Measurements from ENCODE around the gene FBXL12. TPM values are rescaled to one million over a fixed set of nuclear protein-coding genes. Genes with fewer than 3 reads are reported as not detected.

FBXL12 gene, protein sequence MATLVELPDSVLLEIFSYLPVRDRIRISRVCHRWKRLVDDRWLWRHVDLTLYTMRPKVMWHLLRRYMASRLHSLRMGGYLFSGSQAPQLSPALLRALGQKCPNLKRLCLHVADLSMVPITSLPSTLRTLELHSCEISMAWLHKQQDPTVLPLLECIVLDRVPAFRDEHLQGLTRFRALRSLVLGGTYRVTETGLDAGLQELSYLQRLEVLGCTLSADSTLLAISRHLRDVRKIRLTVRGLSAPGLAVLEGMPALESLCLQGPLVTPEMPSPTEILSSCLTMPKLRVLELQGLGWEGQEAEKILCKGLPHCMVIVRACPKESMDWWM
- 11.4 to 14.7 TPM (median 13.2 TPM) in 5 replicates for total RNA-seq (2022; extraction: Qiagen RNA extraction; ENCODE audit: low read depth)

DNA sequence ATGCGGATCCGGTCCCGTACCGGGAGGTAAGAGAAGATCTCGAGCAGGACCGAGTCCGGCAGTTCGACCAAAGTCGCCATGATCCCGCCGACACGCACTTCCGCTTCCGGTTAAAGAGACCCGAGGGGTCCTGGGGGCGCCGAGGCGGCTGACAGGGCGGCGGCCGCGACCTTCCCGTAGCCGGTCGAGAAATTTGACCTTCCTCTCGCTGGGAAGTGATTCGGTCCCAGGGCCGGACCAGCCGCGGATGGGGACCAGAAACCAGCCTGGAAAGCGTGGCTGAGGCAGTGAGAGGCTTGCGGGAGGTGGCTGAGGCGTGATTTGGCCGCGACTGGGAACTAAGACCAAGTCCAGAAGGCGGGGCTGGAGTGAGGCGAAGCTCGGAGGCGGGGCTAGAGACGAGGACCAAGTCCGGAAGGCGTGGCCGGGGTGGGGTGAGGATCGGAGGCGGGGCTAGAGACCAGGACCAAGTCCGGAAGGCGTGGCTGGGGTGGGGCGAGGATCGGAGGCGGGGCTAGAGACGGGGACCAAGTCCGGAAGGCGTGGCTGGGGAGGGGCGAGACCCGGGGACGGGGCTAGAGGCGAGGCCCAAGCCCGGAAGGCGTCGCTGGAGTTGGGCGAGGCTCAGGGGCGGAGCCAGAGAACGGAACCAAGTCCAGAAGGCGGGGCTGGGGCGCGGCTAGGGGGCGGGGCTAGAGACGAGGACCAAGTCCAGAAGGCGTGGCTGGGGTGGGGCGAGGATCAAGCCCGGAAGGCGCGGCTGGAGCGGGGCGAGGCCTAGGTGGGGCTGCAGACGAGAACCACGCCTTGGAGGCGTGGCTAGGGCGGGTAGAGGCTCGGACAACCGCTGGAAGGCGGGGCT, at the start of gene FBXL12:
FBXL12 (minus strand) TSS at position 346 of the 862 bp plus-strand sequence; CDS start at position 80, 266 bp downstream.

DNA sequence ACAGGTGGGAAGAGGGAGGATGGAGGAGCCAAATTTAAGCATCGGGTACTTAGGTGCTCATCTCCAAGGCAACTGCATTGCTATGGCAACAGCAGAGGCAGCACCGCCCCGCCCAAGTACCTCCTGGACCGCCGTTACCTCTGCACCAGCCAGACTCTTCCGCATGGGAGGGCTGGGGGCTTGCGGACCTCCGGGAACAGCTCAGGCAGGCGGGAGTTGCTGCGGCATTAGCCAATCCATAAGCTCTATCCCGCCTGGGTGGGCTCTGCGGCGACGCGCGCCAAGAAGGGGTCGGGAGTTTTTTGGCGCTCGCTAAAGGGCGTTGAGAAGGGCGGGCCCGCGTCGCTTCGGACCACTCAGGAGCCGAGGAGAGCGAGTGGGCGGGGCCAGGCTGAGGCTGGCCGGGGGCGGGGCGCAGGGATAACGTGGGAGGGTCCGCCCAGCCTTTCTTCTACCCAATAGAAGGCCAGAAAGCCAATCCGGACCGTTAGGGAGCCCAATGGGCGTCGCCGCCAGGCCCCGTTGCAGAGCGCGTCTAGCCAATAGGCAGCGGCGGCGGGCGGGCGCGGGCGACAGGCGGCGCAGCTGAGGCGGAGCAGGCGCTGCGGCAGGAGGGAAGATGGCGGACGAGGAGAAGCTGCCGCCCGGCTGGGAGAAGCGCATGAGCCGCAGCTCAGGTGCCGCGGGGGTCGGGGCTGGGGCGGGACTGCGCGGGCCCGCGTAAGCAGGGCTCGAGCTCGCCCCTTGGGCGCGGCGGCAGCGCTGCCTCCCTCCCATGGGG, 16.0 kb upstream of the FBXL12 start, which contains the start of gene PIN1:
PIN1 (plus strand) TSS at position 593 of the 781 bp plus-strand sequence; CDS start at position 620, 27 bp downstream.

DNA sequence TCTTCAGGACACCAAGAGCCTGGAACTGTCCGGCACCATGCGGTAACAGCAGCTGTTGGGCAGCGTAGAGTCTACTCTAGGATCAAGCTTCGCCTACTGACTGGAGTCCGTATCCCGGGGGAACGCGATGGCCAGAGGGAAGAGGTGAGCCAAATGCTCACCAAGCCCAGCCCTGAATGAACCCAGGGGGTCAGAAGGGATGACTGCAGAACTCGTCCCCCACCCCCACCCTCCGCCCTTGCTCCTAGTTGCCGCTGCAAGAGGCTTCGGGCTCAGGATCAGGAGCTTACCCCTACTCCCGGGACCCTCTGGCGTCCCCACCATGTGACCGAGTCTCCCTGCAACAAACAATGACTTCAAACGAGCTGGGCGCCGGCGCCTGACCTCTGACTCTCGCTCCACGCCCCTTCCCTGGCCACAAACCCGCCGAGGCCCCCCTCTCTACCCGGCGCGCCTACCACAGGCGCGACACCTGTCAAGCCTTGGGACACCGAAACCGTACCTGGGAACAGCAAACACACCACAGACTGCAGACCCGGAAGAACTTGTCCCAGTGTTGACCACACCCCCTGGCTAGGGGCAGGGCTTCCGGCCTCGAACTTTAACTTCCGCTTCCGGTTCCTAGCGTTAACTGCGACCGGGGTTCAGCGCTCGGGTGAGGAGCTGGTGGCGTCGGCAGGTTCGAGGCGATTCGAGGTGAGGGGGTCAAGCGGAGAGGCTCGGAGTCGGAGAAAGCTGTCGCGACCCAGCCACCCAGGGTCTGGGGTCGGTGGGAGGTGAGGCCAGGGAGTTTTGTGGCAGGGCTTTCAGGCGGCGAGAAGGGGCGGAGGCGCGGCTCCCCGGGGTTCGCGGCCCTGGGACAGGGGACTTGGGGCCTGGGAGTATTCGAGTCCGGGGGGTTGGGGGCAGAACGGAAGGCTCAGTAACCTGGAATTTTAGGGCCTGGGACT, 8.7 kb upstream of the FBXL12 start, which contains the start of gene UBL5:
UBL5 (plus strand) TSS at position 630 of the 950 bp plus-strand sequence. CDS start 420 bp downstream, outside the sequence.

DNA sequence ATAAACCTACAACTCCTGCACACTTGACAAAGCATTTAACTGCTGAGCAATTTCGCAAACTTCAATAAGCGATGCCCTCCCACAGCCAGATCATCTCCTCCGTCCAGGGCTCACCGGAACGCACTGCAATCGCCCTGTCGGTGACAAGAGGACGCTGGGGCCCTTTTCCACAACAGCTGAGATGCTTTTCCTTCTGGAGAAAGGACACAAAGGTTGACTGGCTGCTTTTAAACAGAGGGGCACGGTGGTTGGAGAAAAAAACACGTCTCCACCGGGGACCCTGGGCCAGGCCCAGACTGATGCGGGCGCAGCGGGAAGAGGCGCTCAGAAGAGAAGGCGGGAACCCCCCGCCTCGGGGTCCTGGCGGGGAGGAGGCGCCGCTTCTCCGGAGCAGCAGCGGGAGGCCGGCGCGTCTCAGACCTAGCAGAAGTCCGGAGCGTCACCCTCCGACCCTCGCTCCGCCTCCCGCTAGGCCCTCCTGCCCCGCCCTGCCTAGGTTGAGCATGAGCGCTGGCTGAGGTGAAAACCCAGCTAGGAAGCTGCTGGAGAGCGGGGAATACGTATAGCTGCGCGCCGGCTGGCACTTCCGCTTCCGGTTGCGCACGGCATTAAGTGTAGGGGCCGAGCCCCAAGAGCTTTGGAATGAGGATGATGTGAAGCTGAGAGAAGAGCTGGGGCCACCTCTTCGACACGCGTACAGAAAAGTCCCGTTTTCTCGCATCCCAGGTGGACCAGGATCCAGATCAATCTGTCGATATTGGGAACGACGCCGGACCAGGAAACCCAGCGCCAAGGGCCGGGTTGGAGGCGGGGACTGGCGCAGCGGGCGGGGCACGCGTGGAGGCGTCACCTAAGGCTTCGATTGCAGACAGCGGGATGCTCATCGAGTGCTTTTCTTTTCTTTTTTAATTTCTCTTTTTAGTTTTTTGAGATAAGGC, 50.4 kb downstream of the FBXL12 start, which contains the start of gene ZNF846:
ZNF846 (minus strand) TSS at position 564 of the 938 bp plus-strand sequence. CDS start 3,788 bp downstream, outside the sequence.

Other genes starting within 250 kb of the FBXL12 start
- gene ZNF121, start 234.6 kb downstream of the FBXL12 start, total RNA-seq (2022; extraction: Qiagen RNA extraction; ENCODE audit: low read depth) = 3.3 to 4.3 TPM (median 4.1 TPM) in 5 replicates
- 5.1 to 13.6 TPM (median 8.8 TPM) in 5 replicates for gene ZNF561, start 197.8 kb downstream of the FBXL12 start, total RNA-seq (2022; extraction: Qiagen RNA extraction; ENCODE audit: low read depth)
- 4.9 to 7.0 TPM (median 6.3 TPM) in 5 replicates for gene ZNF562, start 144.0 kb downstream of the FBXL12 start, total RNA-seq (2022; extraction: Qiagen RNA extraction; ENCODE audit: low read depth)
- 0.94 to 1.5 TPM (median 1.4 TPM) in 5 replicates for gene ZNF846, start 50.3 kb downstream of the FBXL12 start, total RNA-seq (2022; extraction: Qiagen RNA extraction; ENCODE audit: low read depth)
- gene UBL5, start 8.8 kb upstream of the FBXL12 start, total RNA-seq (2022; extraction: Qiagen RNA extraction; ENCODE audit: low read depth) = 405 to 503 TPM (median 425 TPM) in 5 replicates
- 58.5 to 81.9 TPM (median 76.9 TPM) in 5 replicates for gene PIN1, start 16.2 kb upstream of the FBXL12 start, total RNA-seq (2022; extraction: Qiagen RNA extraction; ENCODE audit: low read depth)
- 8.6 to 12.8 TPM (median 10.4 TPM) in 5 replicates for gene OLFM2, start 117.4 kb upstream of the FBXL12 start, total RNA-seq (2022; extraction: Qiagen RNA extraction; ENCODE audit: low read depth)
- gene COL5A3, start 191.4 kb upstream of the FBXL12 start, total RNA-seq (2022; extraction: Qiagen RNA extraction; ENCODE audit: low read depth) = 2.6 to 3.6 TPM (median 3.3 TPM) in 5 replicates
- 0.14 to 0.31 TPM (median 0.28 TPM) in 4 of 5 replicates, not detected in the other for gene RDH8, start 194.4 kb upstream of the FBXL12 start, total RNA-seq (2022; extraction: Qiagen RNA extraction; ENCODE audit: low read depth)